Progenitor cell of endocrine pancreas (in vitro differentiated cells): ENCODE results near the gene METTL9. TPM values are rescaled to one million over a fixed set of nuclear protein-coding genes. Genes with fewer than 3 reads are reported as not detected.

Experiments
- DNase-seq: peaks from one replicate; pipeline ENCODE4 v3.0.0; 2021; ENCODE audit warnings: low spot score; ENCODE audit not compliant: unreplicated experiment
- H3K27ac Mint-ChIP-seq: 2 replicates; pipeline ENCODE4 v1.8.0; 2021; ENCODE audit warnings: mild to moderate bottlenecking, moderate library complexity, mixed read lengths
- H3K27me3 Mint-ChIP-seq: 2 replicates; pipeline ENCODE4 v1.8.0; 2021; ENCODE audit warnings: mixed read lengths
- H3K36me3 Mint-ChIP-seq: 2 replicates; pipeline ENCODE4 v1.8.0; 2022; ENCODE audit warnings: mixed read lengths; ENCODE audit not compliant: insufficient read depth
- H3K4me1 Mint-ChIP-seq: 2 replicates; pipeline ENCODE4 v1.8.0; 2021; ENCODE audit warnings: low read depth, mixed read lengths
- H3K4me3 Mint-ChIP-seq: 2 replicates; pipeline ENCODE4 v1.8.0; 2021; ENCODE audit warnings: low read depth, mild to moderate bottlenecking, moderate library complexity, mixed read lengths
- H3K9me3 Mint-ChIP-seq: 2 replicates; pipeline ENCODE4 v1.8.0; 2021; ENCODE audit warnings: low read depth, mixed read lengths
- CTCF ChIP-seq: fragments of 200-600 bp; sonication (generic); IDR thresholded peaks from one replicate; pipeline ENCODE4 v1.5.0; 2021; ENCODE audit warnings: antibody characterized with exemption, mild to moderate bottlenecking; ENCODE audit not compliant: unreplicated experiment
- total RNA-seq: library from RNA; stranded (reverse); gene quantifications from 2 replicates; pipeline ENCODE4 v1.2.1, GENCODE V29; 2021

Gene METTL9
- total RNA-seq, 1 donor from 2014 or later: 158 TPM

GRCh38 chr16:21642861-21643260 is 43.5 kb downstream of the METTL9 start:
- peaks cover 20% of the 10 kb centered on the region for H3K4me1 Mint-ChIP-seq
- H3K27me3 Mint-ChIP-seq: no peaks in the 10 kb centered on the region
- H3K4me3 Mint-ChIP-seq: no peak overlapping the region
- DNase-seq: no peak
- no peaks in the 10 kb centered on the region for H3K9me3 Mint-ChIP-seq
- TF ChIP-seq CTCF: no peak
- H3K27ac Mint-ChIP-seq: no peak overlapping the region
- H3K36me3 Mint-ChIP-seq: peaks cover 3% of the 10 kb centered on the region

- Mint-ChIP-seq H3K27ac (no peak overlapping the region), H3K27me3 (no peaks in the 10 kb centered on the region), H3K4me3 (no peak overlapping the region), H3K36me3 (peaks cover 3% of the 10 kb centered on the region), H3K4me1 (peaks cover 14% of the 10 kb centered on the region), H3K9me3 (no peaks in the 10 kb centered on the region)
- TF ChIP-seq CTCF: no peak
- no peak for DNase-seq
Observed at GRCh38 chr16:21643785-21644184, 44.4 kb downstream of the METTL9 start.

GRCh38 chr16:21644674-21645073 is 45.3 kb downstream of the METTL9 start:
- Mint-ChIP-seq H3K36me3 (peaks cover 3% of the 10 kb centered on the region), H3K27ac (no peak overlapping the region), H3K9me3 (no peaks in the 10 kb centered on the region), H3K4me1 (peaks cover 13% of the 10 kb centered on the region), H3K27me3 (no peaks in the 10 kb centered on the region), H3K4me3 (no peak overlapping the region)
- no peak for DNase-seq
- TF ChIP-seq CTCF: no peak

GRCh38 chr16:21645261-21645721 is 45.9 kb downstream of the METTL9 start:
- H3K4me3 Mint-ChIP-seq: no peak overlapping the region
- no peaks in the 10 kb centered on the region for H3K27me3 Mint-ChIP-seq
- TF ChIP-seq CTCF: no peak
- H3K36me3 Mint-ChIP-seq: peaks cover 3% of the 10 kb centered on the region
- H3K9me3 Mint-ChIP-seq: no peaks in the 10 kb centered on the region
- H3K4me1 Mint-ChIP-seq: peaks cover 13% of the 10 kb centered on the region
- no peak for DNase-seq
- H3K27ac Mint-ChIP-seq: no peak overlapping the region

- H3K36me3 Mint-ChIP-seq: peaks cover 3% of the 10 kb centered on the region
- no peak for TF ChIP-seq CTCF
- no peak for DNase-seq
- no peaks in the 10 kb centered on the region for H3K27me3 Mint-ChIP-seq
- H3K4me3 Mint-ChIP-seq: no peak overlapping the region
- H3K4me1 Mint-ChIP-seq: peaks cover 13% of the 10 kb centered on the region
- no peaks in the 10 kb centered on the region for H3K9me3 Mint-ChIP-seq
- no peak overlapping the region for H3K27ac Mint-ChIP-seq
Observed at GRCh38 chr16:21646091-21646490, 46.7 kb downstream of the METTL9 start.
